HG03139 (cell line): ENCODE data around the gene GRIN3B.

Experiments used
- ATAC-seq: cut with Tn5 transposase; IDR thresholded peaks from one replicate; pipeline ENCODE4 v1.9.1; 2021; ENCODE audit not compliant: unreplicated experiment

Gene GRIN3B

GRCh38 chr19:990746-991145 lies 9.5 kb upstream of the GRIN3B start:
- ATAC-seq: no peak

GRCh38 chr19:991174-991931 lies 8.9 kb upstream of the GRIN3B start:
- ATAC-seq: no peak

GRCh38 chr19:991932-992669 lies 8.1 kb upstream of the GRIN3B start:
- ATAC-seq: no peak

- no peak for ATAC-seq
These were observed 7.6 kb upstream of the GRIN3B start for GRCh38 chr19:992670-993055.

- ATAC-seq: no peak
These were observed 6.8 kb upstream of the GRIN3B start for GRCh38 chr19:993361-993830.

GRCh38 chr19:993831-994393 lies 6.3 kb upstream of the GRIN3B start:
- no peak for ATAC-seq

GRCh38 chr19:994516-994915 lies 5.7 kb upstream of the GRIN3B start:
- ATAC-seq: no peak

- ATAC-seq: no peak
These were observed 5.0 kb upstream of the GRIN3B start for GRCh38 chr19:995051-995827.

GRCh38 chr19:996051-996838 lies 4.0 kb upstream of the GRIN3B start:
- ATAC-seq: no peak

GRCh38 chr19:998064-998463 lies 2.2 kb upstream of the GRIN3B start:
- ATAC-seq: no peak

- no peak for ATAC-seq
These were observed 870 bp upstream of the GRIN3B start for GRCh38 chr19:999379-999719.

GRCh38 chr19:1000591-1001537 lies 645 bp downstream of the GRIN3B start:
- ATAC-seq: no peak

GRCh38 chr19:1001538-1002166 lies 1.4 kb downstream of the GRIN3B start:
- ATAC-seq: no peak

GRCh38 chr19:1002600-1002999 lies 2.4 kb downstream of the GRIN3B start:
- no peak for ATAC-seq

GRCh38 chr19:1003283-1003682 lies 3.1 kb downstream of the GRIN3B start:
- no peak for ATAC-seq

GRCh38 chr19:1004204-1004802 lies 4.1 kb downstream of the GRIN3B start:
- no peak for ATAC-seq

GRCh38 chr19:1004803-1005664 lies 4.8 kb downstream of the GRIN3B start:
- ATAC-seq: no peak
